H1 (cell line): ENCODE measurements around the gene BLMH. TPM values are rescaled to one million over a fixed set of nuclear protein-coding genes. Genes with fewer than 3 reads are reported as not detected.

Experiments used
- CTCF ChIA-PET: fragments of 300-600 bp; sonication (Branson Sonifier 250); formaldehyde crosslinking; loops from one replicate; lab custom pipeline; 2021; ENCODE audit not compliant: partially characterized antibody; lab: Charles Lee
- POLR2A ChIA-PET: fragments of 300-600 bp; sonication (Branson Sonifier 250); formaldehyde crosslinking; loops from one replicate; lab custom pipeline; 2021; ENCODE audit warnings: inconsistent platforms; ENCODE audit not compliant: partially characterized antibody; lab: Charles Lee
- DNase-seq, 2 experiments: peaks; one replicate each; pipeline versions ENCODE4 v3.0.0 to v3.0.0-alpha.2; 2010 to 2022; ENCODE audit warnings: low spot score in 2 of 2, low read depth in 1 of 2, mixed read lengths in 1 of 2
- FAIRE-seq: peaks from 2 replicates; lab custom pipeline; 2011; peaks lifted over from hg19 to GRCh38; lab: Jason Lieb, UNC
- H2AFZ ChIP-seq: 2 replicates; pipeline ENCODE4 v1.8.1; 2012; ENCODE audit warnings: low read length, inconsistent platforms
- H2AK5ac ChIP-seq: 2 replicates; pipeline ENCODE4 v1.6.1; 2013; ENCODE audit warnings: low read depth, low read length
- H2BK120ac ChIP-seq: replicated peaks from 2 replicates; pipeline ENCODE3; 2013; ENCODE audit warnings: low read depth, low read length, inconsistent platforms
- H2BK12ac ChIP-seq: 2 replicates; pipeline ENCODE4 v1.6.1; 2013; ENCODE audit warnings: low read depth, low read length
- H2BK15ac ChIP-seq: 2 replicates; pipeline ENCODE4 v1.6.1; 2013; ENCODE audit warnings: low read length
- H2BK20ac ChIP-seq: 2 replicates; pipeline ENCODE4 v1.6.1; 2013; ENCODE audit warnings: low read length
- H2BK5ac ChIP-seq: 2 replicates; pipeline ENCODE4 v1.6.1; 2013; ENCODE audit warnings: low read depth, low read length
- H3K14ac ChIP-seq: 2 replicates; pipeline ENCODE4 v1.6.1; 2013; ENCODE audit warnings: inconsistent platforms; ENCODE audit not compliant: insufficient read length
- H3K18ac ChIP-seq: 2 replicates; pipeline ENCODE4 v1.6.1; 2013; ENCODE audit warnings: low read length; ENCODE audit errors: extremely low read depth
- H3K23ac ChIP-seq: 2 replicates; pipeline ENCODE4 v1.6.1; 2013; ENCODE audit warnings: inconsistent platforms; ENCODE audit not compliant: insufficient read length
- H3K23me2 ChIP-seq: 2 replicates; pipeline ENCODE4 v1.6.1; 2013; ENCODE audit warnings: low read depth, low read length
- H3K27ac ChIP-seq: 2 replicates; pipeline ENCODE4 v1.6.1; 2011; ENCODE audit warnings: low read depth, low read length, inconsistent platforms
- H3K27me3 ChIP-seq, 4 experiments: replicated peaks in 1 of 4; 1 replicate in 1 of 4; 2 replicates in 3 of 4; pipeline versions ENCODE4 v1.6.1 to v1.8.1; 2011 to 2013; ENCODE audit warnings: low read length in 3 of 4, mild to moderate bottlenecking in 3 of 4, inconsistent platforms in 2 of 4, mixed read lengths in 2 of 4, moderate library complexity in 1 of 4; ENCODE audit not compliant: control insufficient read depth in 3 of 4, insufficient read depth in 3 of 4; ENCODE audit errors: extremely low read depth in 1 of 4
- H3K36me3 ChIP-seq, 4 experiments: 2 replicates each; pipeline versions ENCODE4 v1.6.1 to v1.8.1; 2011 to 2013; ENCODE audit warnings: mild to moderate bottlenecking in 4 of 4, low read length in 3 of 4, moderate library complexity in 2 of 4, control low read depth in 1 of 4, inconsistent platforms in 1 of 4; ENCODE audit not compliant: insufficient read depth in 4 of 4, control insufficient read depth in 2 of 4
- H3K4ac ChIP-seq: replicated peaks from 2 replicates; pipeline ENCODE3; 2013; ENCODE audit warnings: low read length, low read depth, mixed read lengths, inconsistent platforms; ENCODE audit not compliant: insufficient read length
- H3K4me1 ChIP-seq, 4 experiments: replicated peaks in 1 of 4; 1 replicate in 1 of 4; 2 replicates in 3 of 4; pipeline versions ENCODE4 v1.6.1 to v1.8.1; 2011 to 2013; ENCODE audit warnings: low read length in 3 of 4, inconsistent platforms in 2 of 4, mixed read lengths in 1 of 4; ENCODE audit not compliant: insufficient read depth in 4 of 4, control insufficient read depth in 3 of 4
- H3K4me2 ChIP-seq, 2 experiments: 2 replicates each; pipeline versions ENCODE4 v1.6.1 to v1.8.1; 2011 to 2013; ENCODE audit warnings: low read depth in 2 of 2, low read length in 2 of 2, control low read depth in 1 of 2, inconsistent platforms in 1 of 2, mild to moderate bottlenecking in 1 of 2; ENCODE audit not compliant: insufficient read depth in 1 of 2
- H3K4me3 ChIP-seq, 4 experiments: fragments of 200-600, 300-600 bp in 1 of 4; sonication (generic), shearing (Covaris generic), sonication (Bioruptor Twin) in 1 of 4; 2 replicates each; pipeline versions ENCODE4 v1.5.1 to v1.8.1; 2011 to 2016; ENCODE audit warnings: low read length in 4 of 4, low read depth in 3 of 4, control low read depth in 2 of 4, inconsistent platforms in 2 of 4, mild to moderate bottlenecking in 2 of 4, mixed read lengths in 1 of 4, moderate library complexity in 1 of 4; ENCODE audit not compliant: insufficient read depth in 2 of 4; ENCODE audit errors: extremely low read depth in 1 of 4
- H3K56ac ChIP-seq: replicated peaks from 2 replicates; pipeline ENCODE3; 2013; ENCODE audit warnings: low read depth, mild to moderate bottlenecking, mixed read lengths, low read length, inconsistent platforms; ENCODE audit not compliant: insufficient read length
- H3K79me1 ChIP-seq: 2 replicates; pipeline ENCODE4 v1.6.1; 2013; ENCODE audit warnings: low read depth, low read length, control low read depth
- H3K79me2 ChIP-seq, 2 experiments: 2 replicates each; pipeline versions ENCODE4 v1.6.1 to v1.8.1; 2012 to 2013; ENCODE audit warnings: low read length in 2 of 2, mild to moderate bottlenecking in 2 of 2, inconsistent platforms in 1 of 2; ENCODE audit not compliant: insufficient read depth in 2 of 2, control insufficient read depth in 1 of 2
- H3K9ac ChIP-seq, 4 experiments: replicated peaks in 1 of 4; 1 replicate in 1 of 4; 2 replicates in 3 of 4; pipeline versions ENCODE4 v1.6.1 to v1.8.1; 2011 to 2013; ENCODE audit warnings: low read depth in 3 of 4, low read length in 3 of 4, control low read depth in 2 of 4, mild to moderate bottlenecking in 2 of 4, moderate library complexity in 2 of 4, inconsistent platforms in 1 of 4; ENCODE audit errors: extremely low read depth in 1 of 4
- H3K9me3 ChIP-seq, 2 experiments: 2 replicates each; pipeline versions ENCODE4 v1.6.1 to v1.8.1; 2012 to 2013; ENCODE audit warnings: mild to moderate bottlenecking in 2 of 2, moderate library complexity in 2 of 2, control low read depth in 1 of 2, inconsistent platforms in 1 of 2, low read depth in 1 of 2, low read length in 1 of 2, mixed read lengths in 1 of 2; ENCODE audit not compliant: insufficient read depth in 2 of 2
- H4K20me1 ChIP-seq, 2 experiments: replicated peaks in 1 of 2; 2 replicates each; pipeline versions ENCODE3 to v1.8.1; 2011 to 2013; ENCODE audit warnings: inconsistent platforms in 2 of 2, low read length in 2 of 2, mild to moderate bottlenecking in 1 of 2; ENCODE audit not compliant: insufficient read depth in 2 of 2, control insufficient read depth in 1 of 2
- H4K5ac ChIP-seq: 2 replicates; pipeline ENCODE4 v1.6.1; 2013; ENCODE audit warnings: low read length, low read depth, mixed read lengths, inconsistent platforms; ENCODE audit not compliant: insufficient read length
- H4K8ac ChIP-seq: 2 replicates; pipeline ENCODE4 v1.8.0; 2013; ENCODE audit warnings: mild to moderate bottlenecking, moderate library complexity, low read length, inconsistent platforms; ENCODE audit not compliant: insufficient read depth; ENCODE audit errors: extremely low read depth
- H4K91ac ChIP-seq: replicated peaks from 2 replicates; pipeline ENCODE3; 2013; ENCODE audit warnings: low read length, mixed read lengths, inconsistent platforms; ENCODE audit not compliant: insufficient read length
- ASH2L ChIP-seq: fragments of 200-600, 300-600 bp; sonication (generic); IDR thresholded peaks from one replicate; pipeline ENCODE4 v1.7.1; 2017; ENCODE audit warnings: low read length
- BCL11A ChIP-seq, 2 experiments: IDR thresholded peaks; one replicate each; pipeline ENCODE4 v1.6.1; 2011; ENCODE audit warnings: low read depth in 2 of 2, low read length in 2 of 2, mild to moderate bottlenecking in 2 of 2
- BRCA1 ChIP-seq: IDR thresholded peaks from 2 replicates; pipeline ENCODE4 v1.6.1; 2012; ENCODE audit warnings: low read depth, low read length, improper control_type of control experiment
- CBX5 ChIP-seq: fragments of 300-800, 300-1000 bp; sonication (generic); IDR thresholded peaks from 2 replicates; pipeline ENCODE4 v1.7.1; 2016; ENCODE audit warnings: antibody characterized with exemption, low read length, low read depth
- CBX8 ChIP-seq: fragments of 300-800, 300-1000 bp; sonication (generic); IDR thresholded peaks from 2 replicates; pipeline ENCODE4 v1.7.1; 2016; ENCODE audit warnings: low read depth, low read length, borderline replicate concordance
- EGR1 ChIP-seq: IDR thresholded peaks from 2 replicates; pipeline ENCODE4 v1.6.1; 2011; ENCODE audit warnings: low read depth, low read length, borderline replicate concordance
- EZH2 ChIP-seq: fragments of 200-600 bp; sonication (generic); IDR thresholded peaks from 2 replicates; pipeline ENCODE4 v1.7.1; 2012; ENCODE audit warnings: low read depth, mild to moderate bottlenecking, moderate library complexity, low read length, inconsistent platforms; ENCODE audit not compliant: severe bottlenecking
- GABPA ChIP-seq: IDR thresholded peaks from 2 replicates; pipeline ENCODE4 v1.6.1; 2011; ENCODE audit warnings: mild to moderate bottlenecking, low read length, moderate library complexity, borderline replicate concordance; ENCODE audit not compliant: insufficient read depth
- POLR2A ChIP-seq, 2 experiments: IDR thresholded peaks; 1 replicate in 1 of 2; 2 replicates in 1 of 2; pipeline ENCODE4 v1.6.1; 2011; ENCODE audit warnings: low read depth in 2 of 2, low read length in 2 of 2, mild to moderate bottlenecking in 2 of 2; ENCODE audit errors: control extremely low read depth in 1 of 2
- POU5F1 ChIP-seq: IDR thresholded peaks from 2 replicates; pipeline ENCODE4 v1.6.1; 2011; ENCODE audit warnings: low read depth, mild to moderate bottlenecking, low read length, moderate library complexity
- RAD21 ChIP-seq, 2 experiments: IDR thresholded peaks in 1 of 2; conservative IDR thresholded peaks in 1 of 2; 2 replicates each; pipeline ENCODE4 v1.6.1; 2011; ENCODE audit warnings: low read depth in 2 of 2, low read length in 2 of 2, improper control_type of control experiment in 1 of 2, inconsistent platforms in 1 of 2, mild to moderate bottlenecking in 1 of 2, moderate library complexity in 1 of 2
- RFX5 ChIP-seq: IDR thresholded peaks from 2 replicates; pipeline ENCODE4 v1.6.1; 2011; ENCODE audit warnings: low read depth, low read length, improper control_type of control experiment, borderline replicate concordance
- RXRA ChIP-seq: IDR thresholded peaks from 2 replicates; pipeline ENCODE4 v1.6.1; 2011; ENCODE audit warnings: low read depth, mild to moderate bottlenecking, low read length, moderate library complexity; ENCODE audit not compliant: insufficient read depth
- SIRT6 ChIP-seq: IDR thresholded peaks from one replicate; pipeline ENCODE4 v1.7.1; 2012; ENCODE audit warnings: low read length, inconsistent platforms
- TAF1 ChIP-seq: IDR thresholded peaks from 2 replicates; pipeline ENCODE4 v1.6.1; 2011; ENCODE audit warnings: mild to moderate bottlenecking, low read depth, low read length
- WGBS, 2 experiments: shearing (Covaris generic) in 1 of 2; methylation state at CpG; one replicate each; pipeline versions ENCODE4 v1.1.6 to v1.1.7; 2013 to 2015; ENCODE audit warnings: low lambda C conversion rate in 2 of 2, mixed read lengths in 2 of 2, inconsistent platforms in 1 of 2, low coverage in 1 of 2, missing lambda C conversion rate in 1 of 2; ENCODE audit not compliant: insufficient replicate concordance in 2 of 2, insufficient coverage in 1 of 2, insufficient read length in 1 of 2; ENCODE audit errors: extremely low coverage in 1 of 2, missing lambda C conversion rate in 1 of 2; 5-methylcytosine and 5-hydroxymethylcytosine counted together
- polyA plus RNA-seq, 7 experiments: library from polyadenylated mRNA; depleted of rRNA in 3 of 7; stranded (reverse) in 5 of 7; unstranded in 2 of 7; fragments of >200 nt in 5 of 7; fragments of 200-250 nt in 2 of 7; gene quantifications; 1 replicate in 5 of 7; 2 replicates in 1 of 7; 4 replicates in 1 of 7; pipeline versions ENCODE4 v1.2.1 to v1.2.3, GENCODE V29; 2011 to 2013; ENCODE audit warnings: missing spikeins in 2 of 7, mixed read lengths in 2 of 7
- total RNA-seq: library from RNA; stranded (reverse); fragmentation: NEBNext Ultra II Directional; extraction: Animal tissue kit (Norgen Biotek cat#: 25700); gene quantifications from 2 replicates; pipeline ENCODE4 v1.2.1, GENCODE V29; 2021

The BLMH gene
- total and polyA plus RNA-seq, 2 of the 8 experiments (the other 6 are each of a cell fraction or from before 2014, with no cell fraction given): 18.2 to 74.3 TPM

DNA sequence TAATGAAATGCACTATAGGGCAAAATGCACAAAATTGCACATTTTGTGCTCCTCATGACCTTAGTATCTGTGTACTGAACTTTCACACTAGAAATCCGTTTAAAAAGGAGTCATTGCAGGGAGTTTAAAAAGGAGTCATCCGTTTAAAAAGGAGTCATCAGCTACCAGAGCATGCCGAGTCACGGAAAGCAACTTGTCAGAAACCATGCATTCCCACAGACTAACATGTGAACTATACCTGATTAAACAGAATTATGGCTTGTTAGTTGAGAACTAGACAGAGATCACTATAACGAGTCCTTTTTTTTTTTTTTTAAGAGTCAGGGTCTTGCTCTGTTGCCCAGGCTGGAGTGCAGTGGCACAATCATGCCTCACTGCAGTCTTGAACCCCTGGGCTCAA, 92.1 kb downstream of the BLMH start:
- H2BK15ac ChIP-seq: no peak overlapping the region
- no peak overlapping the region for H2AK5ac ChIP-seq
- WGBS, 2 experiments: 94% methylated on average over 5 of the region's 5 CpGs; no CpG with 5 or more reads in 1 of the 2 experiments
- H3K9ac ChIP-seq: no peak overlapping the region
- H3K4me3 ChIP-seq: no peak overlapping the region
- ChIA-PET CTCF (interaction anchor here (2.0 kb wide), 1 partner anchor 13 kb away, joined by 7 read pairs; no protein-coding TSS in a partner anchor), POLR2A (interaction anchor here (0.6 kb wide), 1 partner anchor 23 kb away, joined by 3 read pairs; no protein-coding TSS in a partner anchor)
- H3K14ac ChIP-seq: no peak overlapping the region
- no peaks in the 10 kb centered on the region for H3K23me2 ChIP-seq
- DNase-seq: no peak
- H3K56ac ChIP-seq: no peak overlapping the region
- H3K4ac ChIP-seq: no peak overlapping the region
- no peak overlapping the region for H4K5ac ChIP-seq
- H2AFZ ChIP-seq: no peak overlapping the region
- no peak overlapping the region for H2BK5ac ChIP-seq
- H2BK20ac ChIP-seq: no peak overlapping the region
- no peak overlapping the region for H2BK12ac ChIP-seq
- no peaks in the 10 kb centered on the region for H3K27me3 ChIP-seq
- no peak for FAIRE-seq
- H2BK120ac ChIP-seq: no peak overlapping the region
- no peak overlapping the region for H3K23ac ChIP-seq
- H4K91ac ChIP-seq: no peak overlapping the region
- H4K20me1 ChIP-seq: no peaks in the 10 kb centered on the region
- H3K4me2 ChIP-seq: no peak overlapping the region
- no peaks in the 10 kb centered on the region for H3K9me3 ChIP-seq
- H3K18ac ChIP-seq: no peak overlapping the region
- H4K8ac ChIP-seq: no peak overlapping the region
- H3K79me2 ChIP-seq: no peaks in the 10 kb centered on the region
- no peaks in the 10 kb centered on the region for H3K36me3 ChIP-seq
- H3K27ac ChIP-seq: no peak overlapping the region
- TF ChIP-seq RFX5 (no peak), GABPA (no peak), CBX8 (no peak), BCL11A (IDR thresholded peaks at IDR 0.05; ENCODE audit: low read depth in 2 of 2, low read length in 2 of 2) (no peak), SIRT6 (no peak), RXRA (no peak), CBX5 (no peak), TAF1 (no peak), BRCA1 (no peak), POLR2A (IDR thresholded peaks at IDR 0.05; ENCODE audit: control extremely low read depth in 1 of 2, low read depth in 2 of 2, low read length in 2 of 2) (no peak), RAD21 (IDR thresholded peaks at IDR 0.05 in 1 of 2, conservative IDR thresholded peaks at IDR 0.05 in 1 of 2; ENCODE audit: low read depth in 2 of 2, low read length in 2 of 2) (no peak), EGR1 (no peak), ASH2L (no peak), POU5F1 (no peak), EZH2 (no peak)
- H3K79me1 ChIP-seq: no peaks in the 10 kb centered on the region
- H3K4me1 ChIP-seq: no peaks in the 10 kb centered on the region
